K562 (cell line): ENCODE measurements around the gene GET4.

Experiments used
- CBX2 ChIP-seq: fragments of 200-600 bp; sonication (generic); IDR thresholded peaks from one replicate; pipeline ENCODE4 v1.6.1; 2012; ENCODE audit warnings: mild to moderate bottlenecking, low read length, inconsistent platforms; ENCODE audit not compliant: insufficient read depth, poor library complexity, severe bottlenecking
- CBX5 ChIP-seq: IDR thresholded peaks from 2 replicates; pipeline ENCODE4 v1.6.1; 2014; ENCODE audit warnings: low read depth, borderline replicate concordance
- CHD2 ChIP-seq: IDR thresholded peaks from 2 replicates; pipeline ENCODE4 v1.6.1; 2011; ENCODE audit warnings: low read depth, low read length
- GABPB2 ChIP-seq: fragments of 250-450 bp; sonication (Bioruptor Pico); conservative IDR thresholded peaks from 2 replicates; pipeline ENCODE4 v1.5.1; 2021; ENCODE audit warnings: mild to moderate bottlenecking
- MEF2A ChIP-seq: IDR thresholded peaks from 2 replicates; pipeline ENCODE4 v1.6.1; 2011; ENCODE audit warnings: low read depth, mild to moderate bottlenecking, low read length, moderate library complexity; ENCODE audit not compliant: control insufficient read depth
- MYBL2 ChIP-seq, 2 experiments: fragments of 450-650 bp in 1 of 2; sonication (generic) in 1 of 2; formaldehyde crosslinking in 1 of 2; IDR thresholded peaks; 2 replicates each; pipeline versions ENCODE4 v1.6.1 to v1.8.1; 2017 to 2022; ENCODE audit warnings: borderline replicate concordance in 1 of 2, inconsistent platforms in 1 of 2, low read depth in 1 of 2, mild to moderate bottlenecking in 1 of 2, missing genetic modification reagents in 1 of 2, moderate library complexity in 1 of 2
- PHF21A ChIP-seq: fragments of 450-650 bp; IDR thresholded peaks from 2 replicates; pipeline ENCODE4 v1.6.1; 2017; ENCODE audit warnings: low read depth, borderline replicate concordance
- POLR2AphosphoS2 ChIP-seq: IDR thresholded peaks from 2 replicates; pipeline ENCODE4 v1.6.1; 2012; ENCODE audit warnings: low read length, improper control_type of control experiment
- SAP30 ChIP-seq: fragments of 200-600 bp; sonication (generic); IDR thresholded peaks from 2 replicates; pipeline ENCODE4 v1.6.1; 2012; ENCODE audit warnings: borderline replicate concordance, low read depth, mild to moderate bottlenecking, moderate library complexity, low read length, control low read depth, inconsistent platforms; ENCODE audit not compliant: insufficient read depth, poor library complexity, severe bottlenecking
- TAF1 ChIP-seq: IDR thresholded peaks from 2 replicates; pipeline ENCODE4 v1.6.1; 2011; ENCODE audit warnings: mild to moderate bottlenecking, low read length, moderate library complexity; ENCODE audit not compliant: insufficient read depth, control insufficient read depth, severe bottlenecking; ENCODE audit errors: extremely low read depth
- TAL1 ChIP-seq: fragments of 450-650 bp; IDR thresholded peaks from 2 replicates; pipeline ENCODE4 v1.6.1; 2016; ENCODE audit warnings: mild to moderate bottlenecking
- TF ChIP-seq, protein P1 (sequence below), 3 experiments: IDR thresholded peaks in 2 of 3; conservative IDR thresholded peaks in 1 of 3; 2 replicates each; pipeline ENCODE4 v1.5.1; 2011 to 2012; ENCODE audit warnings: low read length in 3 of 3, mild to moderate bottlenecking in 3 of 3, control low read depth in 2 of 3, improper control_type of control experiment in 1 of 3, inconsistent platforms in 1 of 3, low read depth in 1 of 3, mixed read lengths in 1 of 3, moderate library complexity in 1 of 3; ENCODE audit not compliant: insufficient read depth in 2 of 3
- TF ChIP-seq, protein P2 (sequence below): fragments of 250-450 bp; sonication (Bioruptor Pico); IDR thresholded peaks from 2 replicates; pipeline ENCODE4 v1.8.0; 2021; ENCODE audit warnings: moderate library complexity, mild to moderate bottlenecking, inconsistent platforms
- TF ChIP-seq, protein P3 (sequence below): fragments of 250-450 bp; sonication (Bioruptor Pico); IDR thresholded peaks from 2 replicates; pipeline ENCODE4 v1.5.0; 2020; ENCODE audit warnings: mild to moderate bottlenecking, borderline replicate concordance

DNA sequence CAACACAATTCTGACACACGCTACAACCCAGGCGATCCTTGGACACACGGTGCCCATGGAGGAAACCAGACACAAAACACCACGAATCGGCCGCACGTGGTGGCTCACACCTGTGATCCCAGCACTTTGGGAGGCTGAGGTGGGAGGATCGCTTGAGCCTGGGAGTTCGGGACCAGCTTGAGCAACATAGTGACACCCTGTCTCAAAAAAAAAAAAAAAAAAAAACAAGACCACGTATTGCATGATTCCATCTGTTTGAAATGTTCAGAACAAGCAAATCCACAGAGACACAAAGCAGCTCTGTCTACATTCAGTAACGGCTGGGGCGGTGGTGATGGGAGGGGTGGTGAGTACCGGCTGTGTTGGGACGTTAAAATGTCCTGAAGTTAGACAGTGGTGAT is 53.0 kb downstream of the GET4 start:
- TF ChIP-seq, protein P1, sequence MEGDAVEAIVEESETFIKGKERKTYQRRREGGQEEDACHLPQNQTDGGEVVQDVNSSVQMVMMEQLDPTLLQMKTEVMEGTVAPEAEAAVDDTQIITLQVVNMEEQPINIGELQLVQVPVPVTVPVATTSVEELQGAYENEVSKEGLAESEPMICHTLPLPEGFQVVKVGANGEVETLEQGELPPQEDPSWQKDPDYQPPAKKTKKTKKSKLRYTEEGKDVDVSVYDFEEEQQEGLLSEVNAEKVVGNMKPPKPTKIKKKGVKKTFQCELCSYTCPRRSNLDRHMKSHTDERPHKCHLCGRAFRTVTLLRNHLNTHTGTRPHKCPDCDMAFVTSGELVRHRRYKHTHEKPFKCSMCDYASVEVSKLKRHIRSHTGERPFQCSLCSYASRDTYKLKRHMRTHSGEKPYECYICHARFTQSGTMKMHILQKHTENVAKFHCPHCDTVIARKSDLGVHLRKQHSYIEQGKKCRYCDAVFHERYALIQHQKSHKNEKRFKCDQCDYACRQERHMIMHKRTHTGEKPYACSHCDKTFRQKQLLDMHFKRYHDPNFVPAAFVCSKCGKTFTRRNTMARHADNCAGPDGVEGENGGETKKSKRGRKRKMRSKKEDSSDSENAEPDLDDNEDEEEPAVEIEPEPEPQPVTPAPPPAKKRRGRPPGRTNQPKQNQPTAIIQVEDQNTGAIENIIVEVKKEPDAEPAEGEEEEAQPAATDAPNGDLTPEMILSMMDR (IDR thresholded peaks at IDR 0.05 in 2 of 3, conservative IDR thresholded peaks at IDR 0.05 in 1 of 3; ENCODE audit: insufficient read depth in 2 of 3, low read depth in 1 of 3, low read length in 3 of 3) = no peak
- TF ChIP-seq, protein P2, sequence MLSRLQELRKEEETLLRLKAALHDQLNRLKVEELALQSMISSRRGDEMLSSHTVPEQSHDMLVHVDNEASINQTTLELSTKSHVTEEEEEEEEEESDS = no peak
- TF ChIP-seq SAP30 (no peak), MEF2A (no peak), GABPB2 (no peak), CBX2 (no peak), POLR2AphosphoS2 (no peak), MYBL2 (IDR thresholded peaks at IDR 0.05; ENCODE audit: low read depth) (no peak), MYBL2 (CRISPR knock-in tag; IDR thresholded peaks at IDR 0.05; ENCODE audit: borderline replicate concordance) (no peak), CHD2 (no peak), TAL1 (no peak), CBX5 (no peak), PHF21A (no peak), TAF1 (no peak)
- TF ChIP-seq, protein P3, sequence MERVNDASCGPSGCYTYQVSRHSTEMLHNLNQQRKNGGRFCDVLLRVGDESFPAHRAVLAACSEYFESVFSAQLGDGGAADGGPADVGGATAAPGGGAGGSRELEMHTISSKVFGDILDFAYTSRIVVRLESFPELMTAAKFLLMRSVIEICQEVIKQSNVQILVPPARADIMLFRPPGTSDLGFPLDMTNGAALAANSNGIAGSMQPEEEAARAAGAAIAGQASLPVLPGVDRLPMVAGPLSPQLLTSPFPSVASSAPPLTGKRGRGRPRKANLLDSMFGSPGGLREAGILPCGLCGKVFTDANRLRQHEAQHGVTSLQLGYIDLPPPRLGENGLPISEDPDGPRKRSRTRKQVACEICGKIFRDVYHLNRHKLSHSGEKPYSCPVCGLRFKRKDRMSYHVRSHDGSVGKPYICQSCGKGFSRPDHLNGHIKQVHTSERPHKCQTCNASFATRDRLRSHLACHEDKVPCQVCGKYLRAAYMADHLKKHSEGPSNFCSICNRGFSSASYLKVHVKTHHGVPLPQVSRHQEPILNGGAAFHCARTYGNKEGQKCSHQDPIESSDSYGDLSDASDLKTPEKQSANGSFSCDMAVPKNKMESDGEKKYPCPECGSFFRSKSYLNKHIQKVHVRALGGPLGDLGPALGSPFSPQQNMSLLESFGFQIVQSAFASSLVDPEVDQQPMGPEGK (CRISPR knock-in tag) = no peak
